H9 (cell line): Measurements from ENCODE around the gene PHACTR2. TPM values are rescaled to one million over a fixed set of nuclear protein-coding genes. Genes with fewer than 3 reads are reported as not detected.

Source experiments
- DNase-seq: peaks from one replicate; pipeline ENCODE4 v3.0.0-alpha.2; 2017
- H2AFZ ChIP-seq: one replicate; pipeline ENCODE4 v1.6.1; 2013; ENCODE audit warnings: mild to moderate bottlenecking, low read length, control low read depth, moderate library complexity
- H2AK5ac ChIP-seq: 2 replicates; pipeline ENCODE4 v1.6.1; 2013; ENCODE audit warnings: low read length, control low read depth, mixed read lengths; ENCODE audit not compliant: insufficient read length
- H2BK120ac ChIP-seq: one replicate; pipeline ENCODE4 v1.6.1; 2013; ENCODE audit warnings: low read depth, mild to moderate bottlenecking, low read length, control low read depth, inconsistent platforms; ENCODE audit not compliant: poor library complexity, severe bottlenecking
- H2BK12ac ChIP-seq: 2 replicates; pipeline ENCODE4 v1.6.1; 2013; ENCODE audit warnings: low read length, control low read depth, mixed read lengths, low read depth; ENCODE audit not compliant: insufficient read length
- H2BK15ac ChIP-seq: 2 replicates; pipeline ENCODE4 v1.6.1; 2013; ENCODE audit warnings: low read depth, low read length, control low read depth
- H2BK20ac ChIP-seq: one replicate; pipeline ENCODE4 v1.6.1; 2013; ENCODE audit warnings: low read depth, mild to moderate bottlenecking, low read length, control low read depth, inconsistent platforms; ENCODE audit not compliant: poor library complexity, severe bottlenecking
- H2BK5ac ChIP-seq: 2 replicates; pipeline ENCODE4 v1.6.1; 2013; ENCODE audit warnings: low read length, control low read depth, mixed read lengths; ENCODE audit not compliant: insufficient read length
- H3K14ac ChIP-seq: 2 replicates; pipeline ENCODE4 v1.6.1; 2013; ENCODE audit warnings: low read length, control low read depth; ENCODE audit not compliant: insufficient read depth
- H3K18ac ChIP-seq: 2 replicates; pipeline ENCODE4 v1.6.1; 2013; ENCODE audit warnings: low read depth, mild to moderate bottlenecking, mixed read lengths, low read length, control low read depth; ENCODE audit not compliant: insufficient read length
- H3K23ac ChIP-seq: 2 replicates; pipeline ENCODE4 v1.6.1; 2013; ENCODE audit warnings: low read length, control low read depth, mixed read lengths, low read depth; ENCODE audit not compliant: insufficient read length
- H3K23me2 ChIP-seq: 2 replicates; pipeline ENCODE4 v1.6.1; 2013; ENCODE audit warnings: low read depth, mild to moderate bottlenecking, mixed read lengths, low read length, control low read depth; ENCODE audit not compliant: insufficient read length, poor library complexity, severe bottlenecking
- H3K27ac ChIP-seq: 2 replicates; pipeline ENCODE4 v1.5.1; 2013; ENCODE audit warnings: low read length, control low read depth, mixed read lengths, low read depth; ENCODE audit not compliant: insufficient read length
- H3K27me3 ChIP-seq: 2 replicates; pipeline ENCODE4 v1.6.1; 2013; ENCODE audit warnings: low read length, control low read depth, inconsistent platforms; ENCODE audit not compliant: insufficient read depth
- H3K4ac ChIP-seq: 2 replicates; pipeline ENCODE4 v1.6.1; 2013; ENCODE audit warnings: low read depth, mild to moderate bottlenecking, control low read depth, inconsistent platforms, low read length, moderate library complexity
- H3K4me1 ChIP-seq: 2 replicates; pipeline ENCODE4 v1.6.1; 2013; ENCODE audit warnings: low read length, control low read depth, inconsistent platforms; ENCODE audit not compliant: insufficient read depth
- H3K4me2 ChIP-seq: 2 replicates; pipeline ENCODE4 v1.6.1; 2013; ENCODE audit warnings: low read length, control low read depth, mixed read lengths; ENCODE audit not compliant: insufficient read length, insufficient read depth
- H3K56ac ChIP-seq: 2 replicates; pipeline ENCODE4 v1.6.1; 2013; ENCODE audit warnings: low read depth, mild to moderate bottlenecking, mixed read lengths, low read length, control low read depth; ENCODE audit not compliant: insufficient read length
- H3K79me1 ChIP-seq: 2 replicates; pipeline ENCODE4 v1.6.1; 2013; ENCODE audit warnings: low read depth, mild to moderate bottlenecking, moderate library complexity, low read length, control low read depth, inconsistent platforms; ENCODE audit not compliant: insufficient read depth, poor library complexity, severe bottlenecking
- H3K79me2 ChIP-seq: 2 replicates; pipeline ENCODE4 v1.6.1; 2013; ENCODE audit warnings: low read length, control low read depth, inconsistent platforms; ENCODE audit not compliant: insufficient read depth
- H3K9ac ChIP-seq: 2 replicates; pipeline ENCODE4 v1.6.1; 2013; ENCODE audit warnings: low read length, control low read depth, mixed read lengths; ENCODE audit not compliant: insufficient read length; ENCODE audit errors: extremely low read depth
- H3K9me3 ChIP-seq: one replicate; pipeline ENCODE4 v1.6.1; 2013; ENCODE audit warnings: low read depth, low read length, inconsistent platforms; ENCODE audit not compliant: control insufficient read depth
- H3T11ph ChIP-seq: one replicate; pipeline ENCODE4 v1.6.1; 2013; ENCODE audit warnings: mild to moderate bottlenecking, low read length, control low read depth, inconsistent platforms
- H4K20me1 ChIP-seq: one replicate; pipeline ENCODE4 v1.6.1; 2013; ENCODE audit not compliant: control insufficient read depth, insufficient read length, insufficient read depth
- H4K5ac ChIP-seq: 2 replicates; pipeline ENCODE4 v1.6.1; 2013; ENCODE audit warnings: low read depth, mild to moderate bottlenecking, mixed read lengths, low read length, control low read depth; ENCODE audit not compliant: insufficient read length
- H4K8ac ChIP-seq: replicated peaks from 2 replicates; pipeline ENCODE4 v1.6.1; 2013; ENCODE audit warnings: low read length, control low read depth, mixed read lengths, low read depth; ENCODE audit not compliant: insufficient read length
- H4K91ac ChIP-seq: 2 replicates; pipeline ENCODE4 v1.6.1; 2013; ENCODE audit warnings: low read depth, mild to moderate bottlenecking, moderate library complexity, mixed read lengths, low read length, control low read depth; ENCODE audit not compliant: insufficient read length
- H3K27ac Mint-ChIP-seq, 3 experiments: 2 replicates in 2 of 3; 3 replicates in 1 of 3; pipeline ENCODE4 v1.8.0; 2020 to 2021; ENCODE audit warnings: mixed read lengths in 3 of 3, mild to moderate bottlenecking in 1 of 3, moderate library complexity in 1 of 3
- H3K27me3 Mint-ChIP-seq: 2 replicates; pipeline ENCODE4 v1.8.0; 2021; ENCODE audit warnings: low read depth, mild to moderate bottlenecking, moderate library complexity, mixed read lengths
- H3K36me3 Mint-ChIP-seq, 3 experiments: 2 replicates in 2 of 3; 3 replicates in 1 of 3; pipeline ENCODE4 v1.8.0; 2020 to 2021; ENCODE audit warnings: low read depth in 3 of 3, mixed read lengths in 3 of 3; ENCODE audit not compliant: insufficient read depth in 1 of 3
- H3K4me1 Mint-ChIP-seq, 2 experiments: 2 replicates each; pipeline ENCODE4 v1.8.0; 2020; ENCODE audit warnings: mixed read lengths in 2 of 2
- H3K4me3 Mint-ChIP-seq, 2 experiments: 2 replicates in 1 of 2; 3 replicates in 1 of 2; pipeline ENCODE4 v1.8.0; 2020 to 2021; ENCODE audit warnings: mild to moderate bottlenecking in 2 of 2, mixed read lengths in 2 of 2, moderate library complexity in 1 of 2
- H3K9me3 Mint-ChIP-seq, 2 experiments: 2 replicates in 1 of 2; 3 replicates in 1 of 2; pipeline ENCODE4 v1.8.0; 2020; ENCODE audit warnings: mild to moderate bottlenecking in 2 of 2, mixed read lengths in 2 of 2, moderate library complexity in 1 of 2
- CTCF ChIP-seq: fragments of 200-600 bp; sonication (generic); conservative IDR thresholded peaks from 3 replicates; pipeline ENCODE4 v1.8.0; 2021; ENCODE audit warnings: antibody characterized with exemption, mild to moderate bottlenecking
- total RNA-seq: library from RNA; stranded (reverse); gene quantifications from 2 replicates; pipeline ENCODE4 v1.2.1, GENCODE V29; 2021

PHACTR2 gene
- total RNA-seq, 1 experiment from 2014 or later = 131 TPM

- Histone ChIP-seq H4K20me1 (no peaks in the 10 kb centered on the region), H2BK15ac (no peak overlapping the region), H3K4me1 (no peaks in the 10 kb centered on the region), H3K27me3 (no peaks in the 10 kb centered on the region), H3T11ph (no peak overlapping the region), H4K5ac (no peak overlapping the region), H3K79me1 (no peaks in the 10 kb centered on the region), H2BK5ac (no peak overlapping the region), H3K56ac (no peak overlapping the region), H3K4ac (no peak overlapping the region), H3K23ac (no peak overlapping the region), H3K18ac (no peak overlapping the region), H3K27ac (no peak overlapping the region), H3K79me2 (no peaks in the 10 kb centered on the region), H2BK120ac (no peak overlapping the region), H2AK5ac (no peak overlapping the region), H4K91ac (no peak overlapping the region), H3K23me2 (no peaks in the 10 kb centered on the region), H3K9ac (no peak overlapping the region), H3K4me2 (no peak overlapping the region), H2AFZ (no peak overlapping the region), H3K14ac (no peak overlapping the region), H2BK20ac (no peak overlapping the region), H2BK12ac (no peak overlapping the region), H4K8ac (no peak overlapping the region), H3K9me3 (no peaks in the 10 kb centered on the region)
- H3K4me1 Mint-ChIP-seq = peaks cover 14 to 19% of the 10 kb centered on the region in 2 experiments
- no peak for TF ChIP-seq CTCF
- H3K9me3 Mint-ChIP-seq = no peaks in the 10 kb centered on the region
- no peak for DNase-seq
- peak overlapping the region in 2 of 3 experiments; percentile 78 to 79; a peak in 2 of 7 replicates for H3K27ac Mint-ChIP-seq
- H3K4me3 Mint-ChIP-seq = no peak overlapping the region
- no peaks in the 10 kb centered on the region for H3K27me3 Mint-ChIP-seq
- H3K36me3 Mint-ChIP-seq = peaks cover 0 to 17% (median 0%) of the 10 kb centered on the region in 3 experiments; a peak in 2 of 7 replicates
These were observed 150.8 kb downstream of the PHACTR2 start for GRCh38 chr6:143828572-143828971.
